Hepatocyte (in vitro differentiated cells): ENCODE measurements around the gene ZBTB8B.

Source experiments
- EZH2 ChIP-seq: fragments of 200-600 bp; sonication (generic); IDR thresholded peaks from 2 replicates; pipeline ENCODE4 v1.6.1; 2016; ENCODE audit warnings: antibody characterized with exemption, mild to moderate bottlenecking, borderline replicate concordance
- EZH2phosphoT487 ChIP-seq: fragments of 200-600 bp; sonication (generic); IDR thresholded peaks from one replicate; pipeline ENCODE4 v1.6.1; 2018; ENCODE audit warnings: antibody characterized with exemption, mild to moderate bottlenecking, low read depth, moderate library complexity; ENCODE audit not compliant: unreplicated experiment, severe bottlenecking
- TF ChIP-seq, protein P1 (sequence below): fragments of 200-600 bp; sonication (generic); IDR thresholded peaks from 2 replicates; pipeline ENCODE4 v1.5.1; 2016; ENCODE audit warnings: antibody characterized with exemption, mild to moderate bottlenecking; ENCODE audit not compliant: poor library complexity

GRCh38 chr1:32448773-32449456 lies 16.0 kb upstream of the ZBTB8B start:
- TF ChIP-seq, protein P1, sequence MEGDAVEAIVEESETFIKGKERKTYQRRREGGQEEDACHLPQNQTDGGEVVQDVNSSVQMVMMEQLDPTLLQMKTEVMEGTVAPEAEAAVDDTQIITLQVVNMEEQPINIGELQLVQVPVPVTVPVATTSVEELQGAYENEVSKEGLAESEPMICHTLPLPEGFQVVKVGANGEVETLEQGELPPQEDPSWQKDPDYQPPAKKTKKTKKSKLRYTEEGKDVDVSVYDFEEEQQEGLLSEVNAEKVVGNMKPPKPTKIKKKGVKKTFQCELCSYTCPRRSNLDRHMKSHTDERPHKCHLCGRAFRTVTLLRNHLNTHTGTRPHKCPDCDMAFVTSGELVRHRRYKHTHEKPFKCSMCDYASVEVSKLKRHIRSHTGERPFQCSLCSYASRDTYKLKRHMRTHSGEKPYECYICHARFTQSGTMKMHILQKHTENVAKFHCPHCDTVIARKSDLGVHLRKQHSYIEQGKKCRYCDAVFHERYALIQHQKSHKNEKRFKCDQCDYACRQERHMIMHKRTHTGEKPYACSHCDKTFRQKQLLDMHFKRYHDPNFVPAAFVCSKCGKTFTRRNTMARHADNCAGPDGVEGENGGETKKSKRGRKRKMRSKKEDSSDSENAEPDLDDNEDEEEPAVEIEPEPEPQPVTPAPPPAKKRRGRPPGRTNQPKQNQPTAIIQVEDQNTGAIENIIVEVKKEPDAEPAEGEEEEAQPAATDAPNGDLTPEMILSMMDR = peak; percentile 9
- TF ChIP-seq EZH2 (no peak), EZH2phosphoT487 (no peak)
